Central memory CD8-positive, alpha-beta T cell (primary cell): ENCODE results near the gene EXOC4.
"Not testable (repeated sequence)": the region's sequence is repeated elsewhere in the genome, so short reads cannot be mapped to it uniquely, and the experiment has no call there.

Experiments
- ATAC-seq: fragments of 150-1000 bp; cut with Tn5 transposase; replicated peaks from 2 replicates; pipeline ENCODE4 v1.10.0; 2022; ENCODE audit warnings: mild to moderate bottlenecking, moderate FRiP score, moderate number of reproducible peaks; ENCODE audit not compliant: poor library complexity, severe bottlenecking; ENCODE audit errors: extremely low read depth
- DNase-seq, 2 donors: peaks; one replicate each; pipeline ENCODE4 v3.0.0; 2021; ENCODE audit warnings: low spot score in 2 of 2
- H3K27ac Mint-ChIP-seq: one replicate; pipeline ENCODE4 v1.8.0; 2022; ENCODE audit warnings: low read depth, mild to moderate bottlenecking, moderate library complexity, mixed read lengths
- H3K27me3 Mint-ChIP-seq: one replicate; pipeline ENCODE4 v1.8.0; 2022; ENCODE audit warnings: mixed read lengths
- H3K36me3 Mint-ChIP-seq: one replicate; pipeline ENCODE4 v1.8.0; 2022; ENCODE audit warnings: mild to moderate bottlenecking, moderate library complexity, mixed read lengths; ENCODE audit not compliant: insufficient read depth
- H3K4me1 Mint-ChIP-seq: one replicate; pipeline ENCODE4 v1.8.0; 2022; ENCODE audit warnings: mixed read lengths
- H3K4me3 Mint-ChIP-seq: one replicate; pipeline ENCODE4 v1.8.0; 2022; ENCODE audit warnings: mild to moderate bottlenecking, moderate library complexity, mixed read lengths
- H3K9me3 Mint-ChIP-seq: one replicate; pipeline ENCODE4 v1.8.0; 2022; ENCODE audit warnings: mixed read lengths

EXOC4 gene

DNA sequence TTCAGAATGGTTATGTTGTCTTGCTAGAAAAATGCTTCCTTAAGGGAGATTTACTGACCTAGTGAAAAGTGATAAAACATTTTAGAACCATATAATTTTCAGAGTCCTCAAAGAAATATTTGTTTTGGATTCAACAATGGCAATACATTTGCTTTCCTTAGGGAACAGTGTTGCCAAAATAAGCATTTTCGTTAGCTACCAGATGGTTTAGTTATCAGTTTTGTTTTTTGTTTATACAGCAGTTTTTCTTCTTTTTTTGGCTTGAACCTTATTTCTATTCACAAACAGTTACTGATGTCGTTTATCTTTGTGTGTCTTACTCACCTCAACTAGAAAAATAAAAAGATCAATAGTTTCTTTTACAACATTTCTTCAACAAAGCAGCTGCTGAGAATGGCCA lies 48.6 kb downstream of the EXOC4 start:
- ATAC-seq: no peak
- DNase-seq: no peak
- Mint-ChIP-seq H3K27ac (no peak overlapping the region), H3K36me3 (peaks cover 7% of the 10 kb centered on the region), H3K27me3 (no peaks in the 10 kb centered on the region), H3K4me3 (no peak overlapping the region), H3K9me3 (no peaks in the 10 kb centered on the region), H3K4me1 (peaks cover 19% of the 10 kb centered on the region)

DNA sequence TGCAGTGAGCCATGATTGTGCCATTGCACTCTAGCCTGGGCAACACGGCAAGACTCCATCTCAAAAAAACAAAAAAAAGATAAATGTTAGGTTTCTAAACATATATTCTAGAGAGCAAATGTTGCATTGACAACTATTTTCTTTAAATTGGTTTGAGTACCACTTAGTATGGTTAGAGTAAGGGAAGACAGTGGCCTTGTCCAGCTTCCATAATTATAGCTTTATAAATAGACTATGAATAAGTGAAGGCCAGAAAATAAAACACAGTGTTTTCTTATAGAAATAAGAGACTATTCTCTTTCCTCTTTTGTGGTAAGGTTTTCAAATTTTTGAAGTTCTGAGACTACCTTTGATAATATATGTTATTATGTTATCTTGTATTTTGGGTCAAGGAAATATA lies 50.5 kb downstream of the EXOC4 start:
- no peak overlapping the region for H3K27ac Mint-ChIP-seq
- H3K36me3 Mint-ChIP-seq: peaks cover 20% of the 10 kb centered on the region
- ATAC-seq: no peak
- peaks cover 12% of the 10 kb centered on the region for H3K4me1 Mint-ChIP-seq
- H3K27me3 Mint-ChIP-seq: no peaks in the 10 kb centered on the region
- DNase-seq: no peak
- H3K9me3 Mint-ChIP-seq: no peaks in the 10 kb centered on the region
- H3K4me3 Mint-ChIP-seq: no peak overlapping the region

DNA sequence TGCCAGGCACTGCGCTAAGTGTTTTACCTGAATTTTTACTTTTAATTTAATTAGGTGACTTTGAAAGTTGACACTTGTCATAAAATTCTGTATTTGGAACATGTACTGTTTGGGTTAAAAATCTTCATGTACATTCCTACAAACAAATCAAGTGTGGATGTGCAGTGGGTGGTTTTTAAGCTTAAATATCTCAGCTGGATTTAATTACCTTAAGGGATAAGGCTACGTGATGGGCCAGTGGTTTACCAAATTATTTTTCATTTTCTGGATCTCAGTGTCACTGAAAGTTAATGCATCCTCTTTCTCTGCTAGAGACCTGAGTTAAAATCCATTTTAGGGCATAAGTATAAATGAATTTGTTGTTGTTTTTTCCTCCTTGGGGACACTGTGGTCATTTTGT lies 51.1 kb downstream of the EXOC4 start:
- no peaks in the 10 kb centered on the region for H3K9me3 Mint-ChIP-seq
- no peak overlapping the region for H3K4me3 Mint-ChIP-seq
- ATAC-seq (no peak), DNase-seq (no peak)
- H3K27ac Mint-ChIP-seq: no peak overlapping the region
- H3K27me3 Mint-ChIP-seq: no peaks in the 10 kb centered on the region
- peaks cover 12% of the 10 kb centered on the region for H3K4me1 Mint-ChIP-seq
- peaks cover 21% of the 10 kb centered on the region for H3K36me3 Mint-ChIP-seq

DNA sequence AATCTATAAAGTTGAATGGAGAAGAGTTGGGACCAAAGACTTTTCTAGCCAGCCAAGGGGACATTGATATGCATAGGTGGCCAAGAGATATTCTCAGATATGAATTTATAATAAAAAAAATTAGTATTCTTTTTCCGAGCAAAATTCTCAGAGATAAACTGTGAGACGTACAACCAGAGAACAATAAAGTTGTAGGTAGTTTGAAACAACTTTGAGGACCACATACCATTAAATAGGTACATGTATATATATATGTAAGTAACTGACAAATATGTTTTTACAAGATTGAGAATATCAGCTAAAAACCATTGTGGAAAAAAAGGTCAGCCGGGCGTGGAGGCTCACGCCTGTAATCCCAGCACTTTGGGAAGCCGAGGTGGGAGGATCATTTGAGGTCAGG lies 56.5 kb downstream of the EXOC4 start:
- H3K4me1 Mint-ChIP-seq: peaks cover 15% of the 10 kb centered on the region
- H3K36me3 Mint-ChIP-seq: peaks cover 27% of the 10 kb centered on the region
- H3K4me3 Mint-ChIP-seq: no peak overlapping the region
- no peaks in the 10 kb centered on the region for H3K27me3 Mint-ChIP-seq
- ATAC-seq (no peak), DNase-seq (no peak)
- no peaks in the 10 kb centered on the region for H3K9me3 Mint-ChIP-seq
- H3K27ac Mint-ChIP-seq: no peak overlapping the region

DNA sequence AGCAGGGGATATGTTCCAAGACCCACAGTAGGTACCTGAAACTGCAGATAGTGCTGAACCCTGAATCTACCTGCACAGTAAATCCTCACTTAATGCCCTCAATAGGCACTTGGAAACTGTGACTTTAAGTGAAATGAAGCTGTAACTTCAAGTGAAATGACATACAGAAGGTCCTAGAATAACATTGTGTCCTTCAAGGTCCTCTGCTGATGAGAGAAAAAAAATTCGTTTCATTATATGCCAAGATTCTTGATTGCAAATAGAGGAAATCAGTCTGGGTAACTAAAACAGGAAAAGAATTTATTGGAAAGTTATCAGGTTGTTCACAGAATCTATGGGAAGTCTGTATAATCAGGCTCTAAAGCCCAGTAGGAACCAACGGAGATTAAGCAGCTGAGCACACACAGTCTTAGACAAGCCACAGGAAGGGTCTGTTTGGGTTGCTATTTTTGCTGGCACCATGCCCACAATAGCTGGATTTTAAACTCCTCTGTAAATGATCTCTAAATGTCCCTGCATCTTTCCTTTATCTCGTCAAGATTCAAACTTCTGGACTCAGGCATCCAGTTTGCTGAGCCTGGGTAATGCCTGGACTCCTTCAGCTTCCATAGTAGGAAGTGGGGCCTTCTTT lies 57.5 kb downstream of the EXOC4 start:
- no peaks in the 10 kb centered on the region for H3K9me3 Mint-ChIP-seq
- H3K4me3 Mint-ChIP-seq: no peak overlapping the region
- ATAC-seq: no peak
- no peak overlapping the region for H3K27ac Mint-ChIP-seq
- peaks cover 15% of the 10 kb centered on the region for H3K4me1 Mint-ChIP-seq
- no peaks in the 10 kb centered on the region for H3K27me3 Mint-ChIP-seq
- DNase-seq: no peak
- H3K36me3 Mint-ChIP-seq: peaks cover 19% of the 10 kb centered on the region

DNA sequence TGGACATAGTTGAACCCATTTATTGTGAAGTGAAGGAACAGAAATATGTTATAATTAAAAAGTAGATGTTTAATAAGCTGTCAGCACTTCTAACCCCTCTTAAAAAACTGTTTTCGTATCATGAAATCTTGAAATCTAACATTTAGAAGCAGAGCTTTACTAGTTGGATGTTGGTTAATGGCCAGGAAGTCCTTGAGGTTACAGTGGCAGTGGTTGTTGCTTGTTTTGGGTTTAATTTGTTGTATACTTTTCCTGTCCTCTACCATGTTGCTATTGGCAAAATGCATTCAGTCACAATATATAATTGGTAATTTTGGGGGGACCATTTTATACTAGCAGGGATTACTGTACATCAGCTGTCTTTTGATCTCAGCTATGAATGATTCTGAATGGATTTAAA lies 60.7 kb downstream of the EXOC4 start:
- ATAC-seq: no peak
- H3K9me3 Mint-ChIP-seq: no peaks in the 10 kb centered on the region
- peaks cover 15% of the 10 kb centered on the region for H3K4me1 Mint-ChIP-seq
- peaks cover 7% of the 10 kb centered on the region for H3K36me3 Mint-ChIP-seq
- H3K27ac Mint-ChIP-seq: peak overlapping the region; percentile 16
- no peaks in the 10 kb centered on the region for H3K27me3 Mint-ChIP-seq
- no peak for DNase-seq
- no peak overlapping the region for H3K4me3 Mint-ChIP-seq

GRCh38 chr7:133314084-133314483 lies 61.2 kb downstream of the EXOC4 start:
- peaks cover 4% of the 10 kb centered on the region for H3K36me3 Mint-ChIP-seq
- H3K27ac Mint-ChIP-seq: peak overlapping the region; percentile 16
- H3K4me3 Mint-ChIP-seq: no peak overlapping the region
- no peaks in the 10 kb centered on the region for H3K27me3 Mint-ChIP-seq
- H3K4me1 Mint-ChIP-seq: peaks cover 15% of the 10 kb centered on the region
- DNase-seq (no peak), ATAC-seq (no peak)
- H3K9me3 Mint-ChIP-seq: no peaks in the 10 kb centered on the region

GRCh38 chr7:133315332-133316040 lies 62.6 kb downstream of the EXOC4 start:
- no peaks in the 10 kb centered on the region for H3K9me3 Mint-ChIP-seq
- DNase-seq: no peak
- no peak overlapping the region for H3K4me3 Mint-ChIP-seq
- ATAC-seq: no peak
- no peaks in the 10 kb centered on the region for H3K27me3 Mint-ChIP-seq
- no peak overlapping the region for H3K27ac Mint-ChIP-seq
- H3K4me1 Mint-ChIP-seq: peaks cover 15% of the 10 kb centered on the region
- H3K36me3 Mint-ChIP-seq: peaks cover 6% of the 10 kb centered on the region

GRCh38 chr7:133319842-133320241 lies 67.0 kb downstream of the EXOC4 start:
- Mint-ChIP-seq H3K9me3 (no peaks in the 10 kb centered on the region), H3K27me3 (no peaks in the 10 kb centered on the region), H3K4me3 (no peak overlapping the region), H3K4me1 (peaks cover 23% of the 10 kb centered on the region), H3K36me3 (peaks cover 17% of the 10 kb centered on the region), H3K27ac (no peak overlapping the region)
- ATAC-seq (no peak), DNase-seq (no peak)

DNA sequence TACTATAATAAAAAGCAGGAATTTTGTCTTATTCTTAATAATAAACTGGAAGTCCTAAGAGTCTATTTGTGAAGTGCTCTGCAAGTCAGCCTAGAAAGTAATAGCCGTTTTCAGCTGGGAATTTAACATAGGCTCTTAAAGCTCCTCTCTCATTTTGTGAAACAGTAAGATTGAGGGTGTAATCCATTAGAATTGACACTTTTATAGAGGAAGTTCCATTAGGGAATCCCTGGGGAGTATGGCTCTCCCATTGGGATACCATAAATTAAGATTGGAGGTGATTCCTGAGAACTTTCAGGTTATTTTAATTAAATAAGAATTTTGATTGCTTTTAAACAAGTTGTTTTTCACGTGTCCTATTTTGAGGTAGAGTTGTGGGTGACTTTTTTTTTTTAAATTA lies 68.0 kb downstream of the EXOC4 start:
- no peak for DNase-seq
- ATAC-seq: no peak
- Mint-ChIP-seq H3K4me3 (no peak overlapping the region), H3K4me1 (peaks cover 27% of the 10 kb centered on the region), H3K36me3 (peaks cover 21% of the 10 kb centered on the region), H3K27ac (peak overlapping the region; percentile 43), H3K27me3 (no peaks in the 10 kb centered on the region), H3K9me3 (peaks cover 3% of the 10 kb centered on the region)

- not testable (repeated sequence) for H3K9me3 Mint-ChIP-seq, H3K4me3 Mint-ChIP-seq, H3K27ac Mint-ChIP-seq, ATAC-seq, DNase-seq, H3K27me3 Mint-ChIP-seq
- Mint-ChIP-seq H3K4me1 (peaks cover 29% of the 10 kb centered on the region), H3K36me3 (peaks cover 21% of the 10 kb centered on the region)
Measured at GRCh38 chr7:133321366-133321765, 68.5 kb downstream of the EXOC4 start.

- not testable (repeated sequence) for DNase-seq
- peaks cover 11% of the 10 kb centered on the region for H3K9me3 Mint-ChIP-seq
Measured at GRCh38 chr7:133326745-133327144, 73.9 kb downstream of the EXOC4 start.

GRCh38 chr7:133328021-133328420 lies 75.1 kb downstream of the EXOC4 start:
- not testable (repeated sequence) for H3K27me3 Mint-ChIP-seq, H3K4me3 Mint-ChIP-seq, ATAC-seq, DNase-seq, H3K36me3 Mint-ChIP-seq
- Mint-ChIP-seq H3K27ac (peak overlapping the region; percentile 69), H3K4me1 (peaks cover 42% of the 10 kb centered on the region), H3K9me3 (peaks cover 11% of the 10 kb centered on the region)

More at GRCh38 chr7:133326745-133327144, 73.9 kb downstream of the EXOC4 start:
- not testable (repeated sequence) for H3K4me3 Mint-ChIP-seq, H3K27me3 Mint-ChIP-seq, ATAC-seq, H3K27ac Mint-ChIP-seq
- Mint-ChIP-seq H3K4me1 (peaks cover 50% of the 10 kb centered on the region), H3K36me3 (peaks cover 14% of the 10 kb centered on the region)
